Endothelial cell of umbilical vein (primary cell): ENCODE results near the gene ARHGEF16. TPM values are rescaled to one million over a fixed set of nuclear protein-coding genes. Genes with fewer than 3 reads are reported as not detected.

ENCODE experiments used
- BruUV-seq: library from RNA; stranded (reverse); fragments of 400-500 nt; replicated peaks from 2 replicates; lab custom pipeline; 2021; lab: Mats Ljungman, UMichigan
- CTCF ChIA-PET: fragments of 300-600, 350-600 bp; sonication (Branson Sonifier 250); formaldehyde crosslinking; loops from one replicate; lab custom pipeline; 2021; ENCODE audit warnings: antibody characterized with exemption, inconsistent platforms; lab: Charles Lee
- POLR2A ChIA-PET: fragments of 300-600, 350-600 bp; sonication (Branson Sonifier 250); formaldehyde crosslinking; loops from one replicate; lab custom pipeline; 2021; ENCODE audit warnings: antibody characterized with exemption, inconsistent platforms; lab: Charles Lee
- DNase-seq: peaks from one replicate; pipeline ENCODE4 v3.0.0-alpha.2; 2011; ENCODE audit warnings: low read depth, low spot score
- FAIRE-seq: peaks from 2 replicates; lab custom pipeline; 2011; peaks lifted over from hg19 to GRCh38; lab: Jason Lieb, UNC
- H2AFZ ChIP-seq: 2 replicates; pipeline ENCODE4 v1.6.0; 2012; ENCODE audit warnings: low read depth, low read length, control low read depth, inconsistent platforms
- H3K27ac ChIP-seq: 2 replicates; pipeline ENCODE4 v1.5.1; 2011; ENCODE audit warnings: low read depth, mild to moderate bottlenecking, control low read depth, low read length, moderate library complexity; ENCODE audit not compliant: insufficient read depth
- H3K27me3 ChIP-seq, 2 experiments: 2 replicates each; pipeline versions ENCODE4 v1.6.0 to v1.6.1; 2011; ENCODE audit warnings: low read length in 2 of 2, mixed read lengths in 1 of 2; ENCODE audit not compliant: control insufficient read depth in 2 of 2, insufficient read depth in 2 of 2
- H3K36me3 ChIP-seq, 2 experiments: 2 replicates in 1 of 2; 3 replicates in 1 of 2; pipeline ENCODE4 v1.5.1; 2011; ENCODE audit warnings: low read length in 2 of 2, mild to moderate bottlenecking in 1 of 2, moderate library complexity in 1 of 2; ENCODE audit not compliant: control insufficient read depth in 2 of 2, insufficient read depth in 2 of 2; ENCODE audit errors: extremely low read depth in 1 of 2
- H3K4me1 ChIP-seq: 3 replicates; pipeline ENCODE4 v1.5.1; 2011; ENCODE audit warnings: mild to moderate bottlenecking, low read length; ENCODE audit not compliant: control insufficient read depth, insufficient read depth; ENCODE audit errors: extremely low read depth
- H3K4me2 ChIP-seq: 2 replicates; pipeline ENCODE4 v1.6.1; 2011; ENCODE audit warnings: low read length, control low read depth, mixed read lengths; ENCODE audit not compliant: insufficient read depth
- H3K4me3 ChIP-seq, 3 experiments: fragments of 200-600 bp in 1 of 3; sonication (generic), shearing (Covaris generic) in 1 of 3; replicated peaks in 1 of 3; 2 replicates each; pipeline ENCODE4 v1.5.1; 2011 to 2016; ENCODE audit warnings: control low read depth in 3 of 3, low read length in 3 of 3, mild to moderate bottlenecking in 2 of 3, inconsistent platforms in 1 of 3, low read depth in 1 of 3, moderate library complexity in 1 of 3; ENCODE audit not compliant: insufficient read depth in 1 of 3
- H3K79me2 ChIP-seq: 2 replicates; pipeline ENCODE4 v1.6.0; 2012; ENCODE audit warnings: low read length, inconsistent platforms; ENCODE audit not compliant: control insufficient read depth, insufficient read depth
- H3K9ac ChIP-seq: replicated peaks from 2 replicates; pipeline ENCODE3; 2011; ENCODE audit warnings: low read length, control low read depth; ENCODE audit not compliant: insufficient read depth; ENCODE audit errors: extremely low read depth
- H3K9me1 ChIP-seq: replicated peaks from 3 replicates; pipeline ENCODE4 v1.6.0; 2011; ENCODE audit warnings: mild to moderate bottlenecking, low read length; ENCODE audit not compliant: control insufficient read depth, insufficient read depth; ENCODE audit errors: extremely low read depth
- H3K9me3 ChIP-seq: replicated peaks from 2 replicates; pipeline ENCODE4 v1.5.1; 2012; ENCODE audit warnings: low read length, inconsistent platforms; ENCODE audit not compliant: control insufficient read depth, insufficient read depth
- H4K20me1 ChIP-seq: replicated peaks from 2 replicates; pipeline ENCODE3; 2011; ENCODE audit warnings: mild to moderate bottlenecking, low read length; ENCODE audit not compliant: control insufficient read depth, insufficient read depth; ENCODE audit errors: extremely low read depth
- CTCF ChIP-seq, 2 donors: IDR thresholded peaks; 1 replicate in 1 of 2; 2 replicates in 1 of 2; pipeline ENCODE4 v1.5.1; 2011; ENCODE audit warnings: low read length in 2 of 2, mild to moderate bottlenecking in 2 of 2, moderate library complexity in 2 of 2, control low read depth in 1 of 2, inconsistent platforms in 1 of 2, low read depth in 1 of 2; ENCODE audit not compliant: insufficient read depth in 1 of 2; ENCODE audit errors: extremely low read depth in 1 of 2
- EZH2 ChIP-seq: IDR thresholded peaks from 2 replicates; pipeline ENCODE4 v1.6.1; 2012; ENCODE audit warnings: borderline replicate concordance, low read depth, mild to moderate bottlenecking, moderate library complexity, low read length, inconsistent platforms; ENCODE audit not compliant: severe bottlenecking
- FOS ChIP-seq: IDR thresholded peaks from 2 replicates; pipeline ENCODE4 v1.6.1; 2011; ENCODE audit warnings: mild to moderate bottlenecking, low read length, moderate library complexity, borderline replicate concordance; ENCODE audit not compliant: insufficient read depth
- GATA2 ChIP-seq: IDR thresholded peaks from 2 replicates; pipeline ENCODE4 v1.7.0; 2011; ENCODE audit warnings: low read depth, mild to moderate bottlenecking, moderate library complexity, mixed read lengths, low read length; ENCODE audit not compliant: insufficient read length, insufficient read depth
- JUN ChIP-seq: IDR thresholded peaks from 2 replicates; pipeline ENCODE4 v1.6.1; 2011; ENCODE audit warnings: borderline replicate concordance, low read depth; ENCODE audit not compliant: insufficient read length, insufficient read depth
- MAX ChIP-seq: IDR thresholded peaks from 2 replicates; pipeline ENCODE4 v1.6.1; 2011; ENCODE audit not compliant: insufficient read depth, insufficient read length
- MYC ChIP-seq: IDR thresholded peaks from one replicate; pipeline ENCODE4 v1.6.1; 2011; ENCODE audit warnings: mild to moderate bottlenecking, low read depth, low read length
- POLR2A ChIP-seq: IDR thresholded peaks from 2 replicates; pipeline ENCODE4 v1.6.1; 2012; ENCODE audit warnings: low read depth, mild to moderate bottlenecking, control low read depth, low read length
- POLR2AphosphoS5 ChIP-seq: IDR thresholded peaks from 2 replicates; pipeline ENCODE4 v1.6.1; 2012; ENCODE audit warnings: low read depth, mild to moderate bottlenecking, control low read depth, low read length, moderate library complexity; ENCODE audit not compliant: insufficient read depth
- dilution Hi-C: fragments of 300-500 bp; cut with MboI; formaldehyde crosslinking; loops from one replicate; pipeline ENCODE4 v1.15.0; 2019; ENCODE audit warnings: low sequenced_read_pairs; ENCODE audit not compliant: extremely low pct_ligation_motif_present
- intact Hi-C: fragments of 100-400 bp; cut with micrococcal nuclease; formaldehyde crosslinking; loops from one replicate; pipeline ENCODE4 v1.10.0; 2022
- polyA plus RNA-seq, 4 experiments: library from polyadenylated mRNA; depleted of rRNA in 3 of 4; stranded (reverse) in 3 of 4; unstranded in 1 of 4; fragments of >200 nt; gene quantifications; 2 replicates each; pipeline versions ENCODE4 v1.2.1 to v1.2.3, GENCODE V29; 2011 to 2012; ENCODE audit warnings: missing spikeins in 1 of 4
- total RNA-seq: library from RNA; stranded (reverse); gene quantifications from 2 replicates; pipeline ENCODE4 v1.2.3, GENCODE V29; 2021

ARHGEF16 gene
- total and polyA plus RNA-seq, 2 donors (not counting 3 experiments of a cell fraction or from before 2014, with no cell fraction given) = 0.52 to 1.3 TPM

- Histone ChIP-seq H3K9ac (no peak overlapping the region), H3K27ac (no peak overlapping the region), H3K9me1 (no peaks in the 10 kb centered on the region), H3K4me3 (no peak overlapping the region), H3K27me3 (peaks cover 2% of the 10 kb centered on the region in 2 experiments), H3K4me1 (no peaks in the 10 kb centered on the region), H3K79me2 (no peaks in the 10 kb centered on the region), H2AFZ (no peak overlapping the region), H3K4me2 (no peak overlapping the region), H4K20me1 (no peaks in the 10 kb centered on the region), H3K36me3 (no peaks in the 10 kb centered on the region), H3K9me3 (no peaks in the 10 kb centered on the region)
- DNase-seq (no peak), FAIRE-seq (no peak)
- BruUV-seq = no TSS peak
- ChIA-PET CTCF (interaction anchor here (1.7 kb wide), 1 partner anchor 12 kb away, joined by 4 read pairs; no protein-coding TSS in a partner anchor), POLR2A (no interaction called here)
- no peak for TF ChIP-seq POLR2AphosphoS5
- no peak for TF ChIP-seq FOS
- TF ChIP-seq CTCF (IDR thresholded peaks at IDR 0.05; ENCODE audit: extremely low read depth in 1 of 2, insufficient read depth in 1 of 2, low read depth in 1 of 2, low read length in 2 of 2) = no peak
- TF ChIP-seq POLR2A = no peak
- TF ChIP-seq JUN = no peak
- no peak for TF ChIP-seq MYC
- no peak for TF ChIP-seq GATA2
- no peak for TF ChIP-seq MAX
- no peak for TF ChIP-seq EZH2
- dilution Hi-C loops (no loop called here), intact Hi-C loops (no loop called here)
Measured at GRCh38 chr1:3441410-3441847, 13.0 kb upstream of the ARHGEF16 start.
